Activated CD4-positive, alpha-beta T cell treated with anti-CD3 and anti-CD28 coated beads, Interleukin-2, Interleukin-4, amounts not matched to agents 100 ng/mL and 50 ng/mL, durations not matched to agents 16 hours and 8 hours (primary cell): ENCODE measurements around the gene SLC18A3.

Experiments used
- DNase-seq: peaks from one replicate; pipeline ENCODE4 v3.0.0-alpha.2; 2020; ENCODE audit warnings: low spot score

The SLC18A3 gene

GRCh38 chr10:49596493-49596809, 13.7 kb upstream of the SLC18A3 start:
- DNase-seq: no peak

- no peak for DNase-seq
These were observed 13.3 kb upstream of the SLC18A3 start for GRCh38 chr10:49596836-49597235.

GRCh38 chr10:49597426-49598163, 12.5 kb upstream of the SLC18A3 start:
- DNase-seq: no peak

DNA sequence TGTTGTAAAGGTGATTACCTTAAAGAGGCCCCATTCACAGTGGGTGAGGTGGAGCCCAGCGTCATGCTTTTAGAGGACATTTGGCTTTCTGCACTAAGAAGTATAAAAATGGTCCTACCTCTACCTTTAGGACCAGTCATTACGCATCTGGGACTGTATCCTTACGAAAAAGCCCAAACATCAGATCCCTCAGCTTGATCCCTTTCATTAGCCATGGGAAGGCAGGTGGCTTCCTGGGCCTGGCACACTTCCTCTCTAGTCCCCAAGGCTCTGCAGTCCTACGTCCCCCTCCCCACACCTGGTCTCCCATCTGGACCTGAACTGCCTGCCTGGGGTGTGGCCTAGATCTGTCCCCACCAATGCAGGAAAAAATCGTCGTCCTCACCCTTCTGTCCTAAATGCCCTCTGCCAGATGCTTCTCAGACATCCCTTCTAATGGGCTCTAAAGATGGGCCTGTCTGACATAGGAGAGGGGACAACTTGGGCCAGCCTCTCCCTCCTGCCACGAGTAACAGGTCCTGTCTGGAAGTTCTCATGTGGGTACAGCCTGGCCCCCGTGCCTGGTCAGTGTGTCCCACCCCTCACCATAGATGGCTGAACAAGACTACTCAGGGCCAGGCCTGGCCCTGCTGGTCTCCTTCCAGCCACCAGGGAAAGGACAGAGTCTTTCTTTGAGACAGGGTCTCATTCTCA, 11.8 kb upstream of the SLC18A3 start:
- no peak for DNase-seq

DNA sequence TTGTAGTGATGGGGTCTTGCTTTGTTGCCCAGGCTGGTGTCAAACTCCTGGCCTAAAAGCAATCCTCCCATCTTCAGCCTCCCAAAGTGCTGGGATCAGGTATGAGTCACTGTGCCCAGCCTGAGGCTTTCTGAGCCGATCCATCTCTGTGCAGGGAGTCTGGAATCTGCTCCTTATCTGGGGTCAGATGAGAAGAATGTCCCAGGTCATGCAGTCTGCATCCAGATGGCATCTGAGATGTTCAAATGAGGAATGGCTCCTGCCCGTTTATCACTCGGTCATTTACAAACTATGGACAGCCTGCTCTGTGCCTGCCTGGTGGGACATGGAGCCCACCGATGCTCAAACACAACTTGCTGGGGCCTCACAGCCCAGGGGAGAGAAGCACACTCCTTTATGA, 11.1 kb upstream of the SLC18A3 start:
- DNase-seq: no peak

- DNase-seq: no peak
These were observed 10.6 kb upstream of the SLC18A3 start for GRCh38 chr10:49599546-49599945.

GRCh38 chr10:49600046-49600445, 10.1 kb upstream of the SLC18A3 start:
- DNase-seq: no peak

DNA sequence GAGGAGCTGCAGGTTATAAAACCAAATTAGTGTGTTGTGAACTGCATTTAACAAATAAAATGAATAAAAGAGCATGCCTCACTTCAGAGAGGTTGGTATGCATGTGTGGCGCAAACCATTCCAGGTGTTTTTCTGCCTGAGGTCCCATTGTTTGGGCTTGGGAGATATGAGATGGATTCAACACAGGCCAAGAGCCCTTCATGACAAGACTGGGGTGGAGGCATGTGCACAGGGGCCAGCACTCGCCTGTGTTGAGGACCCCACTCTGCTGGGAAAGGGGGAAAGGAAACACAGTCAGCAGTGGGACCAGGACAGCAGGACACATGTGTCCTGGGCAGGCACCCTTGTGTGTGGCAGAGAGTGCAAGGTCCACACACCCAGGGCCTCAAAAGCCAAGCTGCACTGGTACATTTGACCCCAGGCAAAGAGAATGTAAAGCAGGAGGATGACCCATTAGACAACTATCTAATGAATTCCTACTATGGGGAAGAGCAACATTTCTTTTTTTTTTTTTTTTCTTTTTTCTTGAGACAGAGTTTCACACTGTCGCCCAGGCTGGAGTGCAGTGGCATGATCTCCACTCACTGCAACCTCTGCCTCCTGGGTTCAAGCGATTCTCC, 9.2 kb upstream of the SLC18A3 start:
- DNase-seq: no peak

GRCh38 chr10:49601857-49602256, 8.3 kb upstream of the SLC18A3 start:
- DNase-seq: no peak

GRCh38 chr10:49602380-49603023, 7.6 kb upstream of the SLC18A3 start:
- no peak for DNase-seq

DNA sequence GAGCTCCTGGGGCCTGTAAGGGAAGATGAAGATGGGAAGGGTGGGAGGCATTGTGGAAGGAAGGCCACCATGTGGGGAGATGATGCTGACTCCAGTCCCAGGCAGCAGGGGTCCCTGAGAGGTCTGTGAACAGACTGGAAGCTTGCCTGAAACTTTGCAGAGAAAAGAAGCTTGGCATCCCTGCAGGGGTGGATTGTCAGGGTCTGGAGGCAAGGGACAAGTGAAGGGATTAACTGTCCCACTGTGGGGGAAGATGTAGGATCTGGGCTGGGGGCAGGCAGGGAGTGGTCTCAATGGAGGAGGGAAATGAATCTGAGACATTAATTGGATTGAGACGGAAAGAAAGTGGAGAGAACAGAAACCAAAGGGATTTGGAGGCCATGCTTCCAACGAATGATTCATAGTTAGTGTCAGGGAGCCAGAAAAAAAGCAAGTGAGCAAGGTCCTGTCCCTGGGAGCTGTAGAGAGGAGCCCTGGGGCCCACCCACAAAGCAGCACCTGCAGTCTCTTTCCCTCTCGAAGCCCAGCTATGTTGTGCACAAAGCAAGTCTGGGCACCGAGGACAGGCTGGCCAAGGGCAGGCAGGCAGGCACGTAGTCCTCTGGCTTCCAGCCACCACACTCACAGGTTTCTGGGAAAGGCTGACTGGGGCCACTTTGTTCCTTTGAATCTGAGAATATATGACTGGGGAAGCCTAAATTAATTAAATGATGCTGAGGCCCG, 4.7 kb upstream of the SLC18A3 start:
- no peak for DNase-seq

- no peak for DNase-seq
These were observed 4.1 kb upstream of the SLC18A3 start for GRCh38 chr10:49605939-49606509.

- DNase-seq: peak; percentile 65
These were observed 3.1 kb upstream of the SLC18A3 start for GRCh38 chr10:49606981-49607535.

- no peak for DNase-seq
These were observed 1.7 kb upstream of the SLC18A3 start for GRCh38 chr10:49608166-49609005.

DNA sequence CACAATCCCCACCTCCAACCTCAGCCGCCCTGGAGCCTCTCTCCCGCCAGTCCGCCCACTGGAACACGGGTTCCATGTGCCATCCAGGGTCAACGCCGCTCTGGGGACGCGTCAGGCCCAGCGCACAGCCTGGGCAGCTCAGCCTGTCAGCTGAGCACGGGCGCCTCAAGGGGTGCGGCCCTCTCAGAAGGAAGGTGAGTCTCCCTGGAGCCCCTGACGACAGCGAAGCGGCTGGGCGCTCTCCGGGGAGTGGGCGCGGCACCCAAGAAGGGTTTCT, 1.2 kb upstream of the SLC18A3 start:
- DNase-seq: no peak

DNA sequence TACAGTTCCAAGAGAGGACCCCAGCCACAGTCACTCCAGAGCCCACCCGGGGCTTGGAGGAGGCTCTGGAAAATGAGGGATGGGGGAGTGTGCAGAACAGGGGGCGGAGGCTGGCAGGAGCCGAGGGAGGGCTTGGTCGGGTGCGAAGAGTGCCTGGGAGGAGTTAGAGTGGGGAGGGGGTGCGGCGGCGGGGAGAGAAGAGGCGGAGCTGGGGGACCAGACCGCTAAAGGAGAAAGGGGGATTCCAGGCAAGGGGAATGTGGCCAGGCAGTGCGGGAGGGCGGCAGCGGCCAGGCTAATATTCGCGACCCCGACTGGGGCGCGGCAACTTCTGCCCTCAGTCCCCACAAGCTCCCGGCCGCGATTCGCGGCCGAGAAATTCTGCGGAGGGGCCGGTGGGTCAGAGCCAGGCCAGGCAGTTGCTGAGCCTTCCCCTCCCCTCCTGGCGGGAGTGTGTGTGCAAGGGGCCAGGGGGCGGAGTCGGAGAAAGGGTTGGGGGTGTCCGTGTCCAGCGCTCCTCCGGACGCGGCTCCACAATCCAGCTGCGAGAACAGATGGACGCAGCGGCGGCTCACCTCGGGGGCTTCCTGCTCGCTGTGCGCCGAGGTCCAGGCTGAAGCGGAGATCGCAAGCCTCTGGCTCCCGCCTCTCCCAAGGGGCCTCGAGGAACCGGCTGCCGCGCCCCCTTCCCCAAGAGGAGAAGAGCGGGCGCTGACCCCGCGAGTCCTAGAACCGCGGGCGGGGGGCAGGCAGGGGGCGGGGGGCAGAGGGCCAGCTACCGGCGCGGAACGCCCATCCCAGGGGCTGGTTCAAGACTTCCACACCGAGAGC, 612 bp upstream of the SLC18A3 start:
- DNase-seq: no peak

- no peak for DNase-seq
These were observed 502 bp downstream of the SLC18A3 start for GRCh38 chr10:49610458-49611165.

- DNase-seq: no peak
These were observed 1.2 kb downstream of the SLC18A3 start for GRCh38 chr10:49611166-49611815.
